ENCODE measurements around the gene WDR17.
"Not testable (repeated sequence)": the region's sequence is repeated elsewhere in the genome, so short reads cannot be mapped to it uniquely, and the experiment has no call there.

The WDR17 gene

GRCh38 chr4:176193126-176193525 is 127.5 kb downstream of the WDR17 start:
- peak; percentile 73 for DNase-seq (ENCODE audit: low read depth)

- peak; percentile 95 for DNase-seq (ENCODE audit: low read depth)
These were observed 128.3 kb downstream of the WDR17 start for GRCh38 chr4:176193938-176194337.

- DNase-seq (ENCODE audit: low read depth), result peak; percentile 92
These were observed 129.7 kb downstream of the WDR17 start, which contains the start of gene SPATA4 for GRCh38 chr4:176195184-176195978. TSS of gene SPATA4 (minus strand) at chr4:176195585. CDS start at chr4:176195562, 23 bp downstream.

GRCh38 chr4:176198316-176198903 is 132.8 kb downstream of the WDR17 start:
- DNase-seq (ENCODE audit: low read depth), result no peak

- DNase-seq (ENCODE audit: low read depth), result no peak
These were observed 139.7 kb downstream of the WDR17 start for GRCh38 chr4:176205299-176205698.

GRCh38 chr4:176207839-176208238 is 142.2 kb downstream of the WDR17 start:
- DNase-seq (ENCODE audit: low read depth), result no peak

- DNase-seq (ENCODE audit: low read depth), result no peak
These were observed 143.9 kb downstream of the WDR17 start for GRCh38 chr4:176209535-176209934.

- no peak for DNase-seq (ENCODE audit: low read depth)
These were observed 144.5 kb downstream of the WDR17 start for GRCh38 chr4:176210101-176210500.

GRCh38 chr4:176210579-176211296 is 145.1 kb downstream of the WDR17 start:
- DNase-seq (ENCODE audit: low read depth), result no peak

- not testable (repeated sequence) for DNase-seq (ENCODE audit: low read depth)
These were observed 146.7 kb downstream of the WDR17 start for GRCh38 chr4:176212351-176212750.

- DNase-seq (ENCODE audit: low read depth), result no peak
These were observed 151.9 kb downstream of the WDR17 start for GRCh38 chr4:176217510-176217909.

GRCh38 chr4:176222149-176222548 is 156.5 kb downstream of the WDR17 start:
- no peak for DNase-seq (ENCODE audit: low read depth)

GRCh38 chr4:176223561-176223960 is 157.9 kb downstream of the WDR17 start:
- no peak for DNase-seq (ENCODE audit: low read depth)

GRCh38 chr4:176226736-176227135 is 161.1 kb downstream of the WDR17 start:
- DNase-seq (ENCODE audit: low read depth), result no peak

GRCh38 chr4:176229645-176230044 is 164.0 kb downstream of the WDR17 start:
- no peak for DNase-seq (ENCODE audit: low read depth)
